CD14-positive monocyte (primary cell): ENCODE measurements around the gene BUB1B. TPM values are rescaled to one million over a fixed set of nuclear protein-coding genes. Genes with fewer than 3 reads are reported as not detected.
A peak's percentile ranks its signal among the peaks of the same experiment; 100 is the strongest.
"Not testable (repeated sequence)": the region's sequence is repeated elsewhere in the genome, so short reads cannot be mapped to it uniquely, and the experiment has no call there.

Source experiments
- DNase-seq, 3 donors: peaks; one replicate each; pipeline ENCODE4 v3.0.0-alpha.2; 2011 to 2022
- H2AFZ ChIP-seq: 2 replicates; pipeline ENCODE4 v1.6.0; 2012; ENCODE audit warnings: mild to moderate bottlenecking, low read depth, low read length, inconsistent platforms; ENCODE audit not compliant: insufficient read depth, poor library complexity, severe bottlenecking
- H3K27ac ChIP-seq, 2 donors: 1 replicate in 1 of 2; 2 replicates in 1 of 2; pipeline ENCODE4 v1.5.1; 2012 to 2013; ENCODE audit warnings: low read length in 2 of 2, control low read depth in 1 of 2, inconsistent platforms in 1 of 2, low read depth in 1 of 2, mild to moderate bottlenecking in 1 of 2
- H3K27me3 ChIP-seq, 2 donors: one replicate each; pipeline versions ENCODE4 v1.6.0 to v1.6.1; 2011 to 2013; ENCODE audit warnings: low read length in 2 of 2; ENCODE audit not compliant: control insufficient read depth in 2 of 2, insufficient read depth in 2 of 2
- H3K36me3 ChIP-seq, 2 donors: replicated peaks in 1 of 2; 1 replicate in 1 of 2; 2 replicates in 1 of 2; pipeline versions ENCODE4 v1.5.1 to v1.6.1; 2012 to 2013; ENCODE audit warnings: low read length in 2 of 2, control low read depth in 1 of 2, inconsistent platforms in 1 of 2, mild to moderate bottlenecking in 1 of 2; ENCODE audit not compliant: insufficient read depth in 2 of 2, control insufficient read depth in 1 of 2
- H3K4me1 ChIP-seq, 2 donors: 1 replicate in 1 of 2; 2 replicates in 1 of 2; pipeline versions ENCODE4 v1.5.1 to v1.6.1; 2012 to 2013; ENCODE audit warnings: low read length in 2 of 2, control low read depth in 1 of 2, inconsistent platforms in 1 of 2, mild to moderate bottlenecking in 1 of 2, moderate library complexity in 1 of 2; ENCODE audit not compliant: insufficient read depth in 2 of 2, control insufficient read depth in 1 of 2
- H3K4me2 ChIP-seq: replicated peaks from 2 replicates; pipeline ENCODE3; 2012; ENCODE audit warnings: low read length, moderate library complexity, mild to moderate bottlenecking; ENCODE audit not compliant: poor library complexity, severe bottlenecking; ENCODE audit errors: extremely low read depth
- H3K4me3 ChIP-seq, 3 experiments: fragments of 200-600 bp in 1 of 3; sonication (generic) in 1 of 3; replicated peaks in 1 of 3; 1 replicate in 2 of 3; 2 replicates in 1 of 3; pipeline ENCODE4 v1.5.1; 2011 to 2013; ENCODE audit warnings: low read length in 3 of 3, mild to moderate bottlenecking in 3 of 3, control low read depth in 2 of 3, low read depth in 2 of 3, inconsistent platforms in 1 of 3, moderate library complexity in 1 of 3
- H3K79me2 ChIP-seq: 2 replicates; pipeline ENCODE4 v1.6.0; 2012; ENCODE audit warnings: mild to moderate bottlenecking, control low read depth, inconsistent platforms, low read length, moderate library complexity; ENCODE audit not compliant: insufficient read depth
- H3K9ac ChIP-seq: 2 replicates; pipeline ENCODE4 v1.6.0; 2017; ENCODE audit warnings: low read length, mild to moderate bottlenecking; ENCODE audit not compliant: insufficient read depth, poor library complexity, severe bottlenecking
- H3K9me3 ChIP-seq, 2 donors: replicated peaks in 1 of 2; 1 replicate in 1 of 2; 2 replicates in 1 of 2; pipeline versions ENCODE4 v1.5.1 to v1.6.1; 2012 to 2013; ENCODE audit warnings: low read length in 2 of 2, control low read depth in 1 of 2; ENCODE audit not compliant: control insufficient read depth in 1 of 2, insufficient read depth in 1 of 2
- H4K20me1 ChIP-seq: 2 replicates; pipeline ENCODE4 v1.6.0; 2012; ENCODE audit warnings: mild to moderate bottlenecking, low read length, control low read depth, moderate library complexity; ENCODE audit not compliant: insufficient read depth
- H3K27ac Mint-ChIP-seq, 7 donors: one replicate each; pipeline ENCODE4 v1.8.0; 2020; ENCODE audit warnings: mild to moderate bottlenecking in 7 of 7, mixed read lengths in 7 of 7, moderate library complexity in 6 of 7, inconsistent platforms in 2 of 7
- H3K27me3 Mint-ChIP-seq, 3 donors: one replicate each; pipeline ENCODE4 v1.8.0; 2021 to 2022; ENCODE audit warnings: low read depth in 3 of 3, mild to moderate bottlenecking in 3 of 3, mixed read lengths in 3 of 3, moderate library complexity in 3 of 3, inconsistent platforms in 1 of 3
- H3K36me3 Mint-ChIP-seq, 2 donors: one replicate each; pipeline ENCODE4 v1.8.0; 2020; ENCODE audit warnings: mixed read lengths in 2 of 2, inconsistent platforms in 1 of 2, mild to moderate bottlenecking in 1 of 2
- H3K4me1 Mint-ChIP-seq: one replicate; pipeline ENCODE4 v1.8.0; 2020; ENCODE audit warnings: mild to moderate bottlenecking, mixed read lengths
- H3K4me3 Mint-ChIP-seq, 2 donors: one replicate each; pipeline ENCODE4 v1.8.0; 2020; ENCODE audit warnings: mild to moderate bottlenecking in 2 of 2, mixed read lengths in 2 of 2, moderate library complexity in 1 of 2
- H3K9me3 Mint-ChIP-seq, 7 donors: one replicate each; pipeline ENCODE4 v1.8.0; 2020 to 2022; ENCODE audit warnings: mixed read lengths in 7 of 7, mild to moderate bottlenecking in 6 of 7, moderate library complexity in 6 of 7, inconsistent platforms in 2 of 7
- WGBS: methylation state at CpG from one replicate; pipeline ENCODE4 v1.1.5; 2013; ENCODE audit warnings: missing lambda C conversion rate; ENCODE audit not compliant: insufficient coverage; 5-methylcytosine and 5-hydroxymethylcytosine counted together
- intact Hi-C, 2 donors: fragments of 100-400 bp; cut with micrococcal nuclease; formaldehyde crosslinking; loops; one replicate each; pipeline versions ENCODE4 v1.15.0 to v1.15.1; 2023
- polyA plus RNA-seq, 3 donors: library from polyadenylated mRNA; depleted of rRNA in 1 of 3; unstranded in 2 of 3; stranded (reverse) in 1 of 3; fragments of 300-500 nt in 2 of 3; fragments of >200 nt in 1 of 3; fragmentation: Illumina TruSeq in 2 of 3; gene quantifications; 1 replicate in 2 of 3; 2 replicates in 1 of 3; pipeline ENCODE4 v1.2.3, GENCODE V29; 2012 to 2021
- TF ChIP-seq, protein P1 (sequence below): fragments of 200-600 bp; IDR thresholded peaks from one replicate; pipeline ENCODE4 v1.8.0; 2022; ENCODE audit warnings: antibody characterized with exemption, mild to moderate bottlenecking

BUB1B gene
- polyA plus RNA-seq, 3 donors, result 0.01 to 0.51 TPM; not detected in 1

DNA sequence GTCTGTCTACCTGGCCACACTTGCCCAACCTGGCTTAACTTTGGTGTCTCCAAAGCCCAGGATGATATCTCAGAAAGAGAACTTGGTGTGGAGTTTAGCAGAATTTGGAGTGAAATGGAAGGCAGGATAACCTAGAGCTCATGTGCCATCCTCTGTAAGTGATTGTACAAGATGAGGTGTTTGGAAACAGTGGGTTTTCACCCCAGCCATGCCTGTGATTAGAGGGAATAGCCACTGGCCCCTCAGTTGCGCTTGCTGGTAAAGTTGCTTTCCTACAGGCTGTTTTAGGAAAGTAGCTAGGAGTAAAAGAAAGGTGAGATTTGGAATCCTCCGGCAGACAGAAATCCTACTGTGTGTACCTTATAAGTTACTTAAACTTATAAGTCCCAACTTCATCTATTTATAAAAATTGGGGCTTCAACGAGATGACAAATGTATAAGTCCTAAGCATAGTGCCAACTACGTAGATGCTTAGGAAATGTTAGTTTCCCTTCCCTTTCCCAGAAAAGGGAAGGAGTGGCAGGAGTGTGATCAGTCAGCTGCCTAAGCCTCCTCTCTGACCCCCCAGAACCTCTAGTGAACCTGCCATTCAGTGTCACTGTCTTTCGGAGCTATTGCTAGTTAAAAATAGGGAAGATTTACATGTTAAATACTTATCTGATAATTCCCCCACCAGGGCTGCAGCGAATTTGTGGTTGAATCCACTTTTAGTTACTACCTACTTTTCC lies 38.8 kb upstream of the BUB1B start:
- Histone ChIP-seq H3K4me1 (peaks cover 7 to 13% of the 10 kb centered on the region in 2 donors), H4K20me1 (no peaks in the 10 kb centered on the region), H3K4me3 (no peak overlapping the region), H3K79me2 (no peaks in the 10 kb centered on the region), H2AFZ (no peak overlapping the region), H3K36me3 (no peaks in the 10 kb centered on the region), H3K4me2 (no peak overlapping the region), H3K27me3 (no peaks in the 10 kb centered on the region), H3K27ac (no peak overlapping the region), H3K9ac (no peak overlapping the region), H3K9me3 (no peaks in the 10 kb centered on the region)
- intact Hi-C loops, result no loop called here
- Mint-ChIP-seq H3K27me3 (no peaks in the 10 kb centered on the region), H3K4me3 (no peak overlapping the region), H3K27ac (peak overlapping the region in 3 of 7 donors; percentile 32 to 44 (median 43)), H3K36me3 (no peaks in the 10 kb centered on the region), H3K9me3 (peaks cover 0 to 2% (median 0%) of the 10 kb centered on the region in 7 donors), H3K4me1 (peaks cover 19% of the 10 kb centered on the region)
- WGBS, result no CpG with 5 or more reads among the region's 6 CpGs
- DNase-seq, result peak; percentile 51 to 81 (median 68)
- TF ChIP-seq, protein P1, sequence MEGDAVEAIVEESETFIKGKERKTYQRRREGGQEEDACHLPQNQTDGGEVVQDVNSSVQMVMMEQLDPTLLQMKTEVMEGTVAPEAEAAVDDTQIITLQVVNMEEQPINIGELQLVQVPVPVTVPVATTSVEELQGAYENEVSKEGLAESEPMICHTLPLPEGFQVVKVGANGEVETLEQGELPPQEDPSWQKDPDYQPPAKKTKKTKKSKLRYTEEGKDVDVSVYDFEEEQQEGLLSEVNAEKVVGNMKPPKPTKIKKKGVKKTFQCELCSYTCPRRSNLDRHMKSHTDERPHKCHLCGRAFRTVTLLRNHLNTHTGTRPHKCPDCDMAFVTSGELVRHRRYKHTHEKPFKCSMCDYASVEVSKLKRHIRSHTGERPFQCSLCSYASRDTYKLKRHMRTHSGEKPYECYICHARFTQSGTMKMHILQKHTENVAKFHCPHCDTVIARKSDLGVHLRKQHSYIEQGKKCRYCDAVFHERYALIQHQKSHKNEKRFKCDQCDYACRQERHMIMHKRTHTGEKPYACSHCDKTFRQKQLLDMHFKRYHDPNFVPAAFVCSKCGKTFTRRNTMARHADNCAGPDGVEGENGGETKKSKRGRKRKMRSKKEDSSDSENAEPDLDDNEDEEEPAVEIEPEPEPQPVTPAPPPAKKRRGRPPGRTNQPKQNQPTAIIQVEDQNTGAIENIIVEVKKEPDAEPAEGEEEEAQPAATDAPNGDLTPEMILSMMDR, result no peak

DNA sequence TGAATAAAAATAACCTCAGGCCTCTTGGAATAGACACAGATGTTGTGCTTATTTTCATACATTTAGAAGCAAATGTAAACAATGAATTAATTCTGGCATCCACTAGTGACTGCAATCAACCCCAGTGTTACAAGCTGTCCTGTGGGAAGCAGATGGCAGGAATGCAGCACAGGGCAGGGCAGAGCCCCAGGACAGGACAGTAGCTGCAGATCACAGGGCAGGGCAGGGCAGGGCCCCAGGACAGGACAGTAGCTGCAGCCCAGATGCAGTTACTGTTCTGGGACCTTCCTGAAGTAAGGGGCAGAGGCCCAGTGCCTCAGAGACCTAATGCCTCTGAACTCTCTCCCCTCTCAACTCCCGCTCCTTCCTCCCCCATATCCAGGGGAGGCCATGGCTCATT lies 37.9 kb upstream of the BUB1B start:
- Mint-ChIP-seq H3K27ac (peak overlapping the region in 2 of 7 donors; percentile 23 to 37), H3K4me1 (peaks cover 19% of the 10 kb centered on the region)
- H3K36me3 Mint-ChIP-seq, H4K20me1 ChIP-seq, H3K36me3 ChIP-seq, DNase-seq, H3K9me3 ChIP-seq, H3K27ac ChIP-seq, H2AFZ ChIP-seq, H3K79me2 ChIP-seq, H3K27me3 Mint-ChIP-seq, H3K4me3 ChIP-seq, H3K4me3 Mint-ChIP-seq, H3K4me2 ChIP-seq, H3K9me3 Mint-ChIP-seq, H3K27me3 ChIP-seq, intact Hi-C loops: not testable (repeated sequence)
- H3K9ac ChIP-seq, result peak overlapping the region; percentile 8
- WGBS, result no CpG with 5 or more reads among the region's 1 CpG
- H3K4me1 ChIP-seq, result peaks cover 7 to 13% of the 10 kb centered on the region in 2 donors

DNA sequence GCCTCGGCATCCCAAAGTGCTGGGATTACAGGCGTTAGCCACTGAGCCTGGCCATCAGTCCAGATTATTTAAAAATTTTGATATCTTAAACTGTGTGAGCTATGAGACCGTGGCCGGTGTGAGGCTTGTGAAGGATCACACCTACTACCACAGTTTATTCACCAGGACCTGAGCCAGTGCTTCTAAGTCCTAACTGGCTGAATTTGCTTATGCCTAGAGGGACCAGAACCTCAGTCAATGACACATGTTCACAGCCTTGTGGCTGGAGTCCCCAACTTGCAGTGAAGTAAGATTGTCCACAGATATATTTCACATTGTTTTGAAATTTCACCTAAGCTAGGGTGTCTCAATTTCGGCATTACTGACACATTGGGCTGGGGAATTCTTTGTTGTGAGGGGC lies 37.0 kb upstream of the BUB1B start:
- H3K27ac Mint-ChIP-seq, H3K27me3 ChIP-seq, H4K20me1 ChIP-seq, intact Hi-C loops, H3K36me3 ChIP-seq, H3K79me2 ChIP-seq, DNase-seq, H3K9ac ChIP-seq, H3K4me3 ChIP-seq, H3K36me3 Mint-ChIP-seq, H3K27me3 Mint-ChIP-seq, H3K27ac ChIP-seq, H3K4me2 ChIP-seq, H3K4me3 Mint-ChIP-seq, H2AFZ ChIP-seq, H3K9me3 Mint-ChIP-seq, H3K9me3 ChIP-seq: not testable (repeated sequence)
- peaks cover 17% of the 10 kb centered on the region for H3K4me1 Mint-ChIP-seq
- H3K4me1 ChIP-seq, result peaks cover 7 to 13% of the 10 kb centered on the region in 2 donors
- no CpG with 5 or more reads among the region's 5 CpGs for WGBS

DNA sequence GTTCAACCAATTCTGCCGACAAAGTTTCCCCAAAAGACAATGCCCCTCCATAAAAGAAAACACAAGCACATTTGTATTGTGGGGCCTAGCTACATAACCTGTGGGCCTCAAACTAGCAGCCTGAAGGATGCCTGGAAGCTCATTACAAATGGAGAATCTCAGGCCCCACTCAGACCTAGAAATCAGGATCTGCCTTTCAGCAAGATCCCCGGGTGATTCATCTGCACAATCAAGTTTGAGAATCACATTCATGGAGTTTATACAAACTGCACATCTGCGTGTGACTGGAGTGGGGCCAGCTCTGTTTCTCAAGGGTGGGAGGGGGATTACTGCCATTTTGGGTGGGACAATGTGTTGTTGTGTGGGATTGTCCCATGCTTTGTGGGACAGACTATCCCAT lies 36.5 kb upstream of the BUB1B start:
- DNase-seq, H3K36me3 ChIP-seq, H3K36me3 Mint-ChIP-seq, H3K9ac ChIP-seq, H3K27ac ChIP-seq, H3K27me3 ChIP-seq, H3K9me3 ChIP-seq, H2AFZ ChIP-seq, H3K4me3 Mint-ChIP-seq, H3K27me3 Mint-ChIP-seq, H3K79me2 ChIP-seq, H3K9me3 Mint-ChIP-seq, H3K4me2 ChIP-seq, H3K4me3 ChIP-seq, intact Hi-C loops, H4K20me1 ChIP-seq: not testable (repeated sequence)
- 100% methylated on average over 1 of the region's 3 CpGs for WGBS
- Mint-ChIP-seq H3K27ac (peak overlapping the region in 1 of 7 donors; percentile 26), H3K4me1 (peaks cover 17% of the 10 kb centered on the region)
- H3K4me1 ChIP-seq, result peaks cover 7 to 13% of the 10 kb centered on the region in 2 donors
